ENCODE data around the gene STPG3. TPM values are rescaled to one million over a fixed set of nuclear protein-coding genes. Genes with fewer than 3 reads are reported as not detected.
A peak's percentile ranks its signal among the peaks of the same experiment; 100 is the strongest.

The STPG3 gene
- total RNA-seq, 1 donor from 2014 or later, result 0.69 TPM

DNA sequence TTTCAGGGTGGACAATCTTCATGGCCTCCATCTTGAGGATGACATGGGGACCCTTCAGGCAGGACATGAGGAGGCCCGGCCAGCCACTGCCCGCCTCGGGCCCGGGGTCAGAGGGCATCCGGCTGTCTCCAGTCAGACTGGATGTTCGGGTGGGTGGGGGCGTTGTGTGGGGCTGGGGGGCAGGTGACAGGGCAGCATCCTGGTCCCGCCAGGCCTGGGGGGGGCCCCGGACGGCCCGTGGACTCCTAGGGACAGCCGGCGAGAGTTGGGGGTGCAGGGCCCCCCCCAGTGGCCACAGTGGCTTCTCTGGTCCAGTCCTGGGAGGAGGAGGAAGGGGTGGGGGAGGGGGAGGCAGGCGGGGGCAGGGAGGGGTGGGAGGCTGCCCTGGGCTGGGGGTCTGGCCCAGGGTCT, 30.0 kb upstream of the STPG3 start:
- intact Hi-C loops (cut with micrococcal nuclease), result no loop called here
- DNase-seq (no peak), ATAC-seq (no peak)

DNA sequence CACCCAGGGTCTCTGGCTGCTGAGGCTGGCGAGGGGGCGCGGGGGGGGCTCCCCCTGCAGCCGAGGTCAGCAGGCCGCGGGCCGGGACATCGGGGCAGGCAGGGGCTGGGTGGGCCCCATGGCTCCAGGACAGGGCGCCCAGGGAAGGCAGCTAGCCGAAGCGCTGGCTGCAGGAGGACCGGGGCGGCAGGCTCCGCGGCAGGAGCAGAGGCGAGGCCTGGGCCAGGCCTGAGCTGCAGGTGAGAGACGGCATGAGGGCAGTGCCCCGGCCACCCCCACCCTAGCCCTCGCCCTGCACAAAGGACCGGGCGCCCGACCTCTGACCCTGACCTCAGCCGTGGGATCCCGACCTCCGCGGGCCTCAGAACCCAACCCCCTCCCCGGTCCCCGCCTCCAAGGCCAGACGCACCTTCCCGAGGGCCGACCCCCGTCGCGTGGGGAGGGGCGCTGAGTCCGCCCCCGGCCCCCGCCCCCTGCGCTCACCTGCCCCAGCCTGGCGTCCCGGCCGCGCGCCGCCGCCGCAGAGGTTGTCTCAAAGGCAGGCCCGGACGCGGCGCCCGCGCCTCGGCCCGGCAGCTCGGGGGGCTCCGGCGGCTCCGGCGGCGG, 29.5 kb upstream of the STPG3 start:
- ATAC-seq (no peak), DNase-seq (no peak)
- intact Hi-C loops (cut with micrococcal nuclease), result no loop called here

DNA sequence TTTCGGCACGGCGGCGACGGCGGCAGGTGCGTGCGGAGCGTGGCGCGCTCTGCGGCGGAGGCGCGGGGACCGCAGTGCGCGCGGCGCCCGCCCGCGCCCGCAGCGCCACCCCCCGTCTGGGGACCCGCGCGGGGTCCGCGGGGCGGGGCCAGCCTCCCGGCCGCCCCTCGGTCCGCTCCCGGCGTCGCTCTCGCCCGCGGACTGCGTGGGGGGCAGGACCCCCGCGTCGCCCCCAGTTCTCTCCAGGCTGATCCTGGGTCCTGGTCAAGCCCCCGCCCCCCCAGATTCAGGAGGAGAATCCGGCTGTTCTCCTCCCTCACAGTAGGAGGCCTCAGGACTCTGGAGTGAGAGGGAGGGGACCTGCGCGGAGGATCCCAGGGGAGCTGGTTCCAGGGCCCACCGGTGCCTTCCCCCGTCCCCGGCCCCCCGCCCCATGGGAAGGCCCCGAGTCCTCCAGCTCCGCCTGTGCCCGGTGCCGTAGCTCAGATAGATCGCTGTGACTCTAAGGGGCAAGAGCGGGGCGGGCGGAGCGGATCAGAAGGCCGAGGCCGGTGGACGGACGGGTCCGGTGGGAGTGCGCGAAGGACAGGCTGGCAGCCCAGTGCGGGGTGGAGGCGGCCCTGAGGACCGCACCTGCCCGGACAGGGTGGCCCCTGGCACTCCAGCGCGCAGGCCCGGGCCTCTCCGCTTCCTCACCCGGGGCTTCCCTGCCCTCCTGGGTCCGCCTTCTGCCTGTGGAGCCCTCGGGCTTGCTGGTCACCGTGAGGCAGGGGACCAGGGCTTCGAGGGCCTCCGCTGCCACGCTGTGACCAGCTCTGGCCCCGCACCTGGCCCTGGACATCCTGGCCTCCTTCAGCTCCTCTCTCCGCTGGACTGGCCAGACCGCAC, 28.7 kb upstream of the STPG3 start, which contains the start of gene RNF208:
Gene RNF208 (minus strand): TSS at position 51 of the 888 bp plus-strand sequence. CDS start 1,028 bp downstream, outside the sequence.
- intact Hi-C loops (cut with micrococcal nuclease), result no loop called here
- DNase-seq (peak; percentile 60), ATAC-seq (peak; percentile 5)

DNA sequence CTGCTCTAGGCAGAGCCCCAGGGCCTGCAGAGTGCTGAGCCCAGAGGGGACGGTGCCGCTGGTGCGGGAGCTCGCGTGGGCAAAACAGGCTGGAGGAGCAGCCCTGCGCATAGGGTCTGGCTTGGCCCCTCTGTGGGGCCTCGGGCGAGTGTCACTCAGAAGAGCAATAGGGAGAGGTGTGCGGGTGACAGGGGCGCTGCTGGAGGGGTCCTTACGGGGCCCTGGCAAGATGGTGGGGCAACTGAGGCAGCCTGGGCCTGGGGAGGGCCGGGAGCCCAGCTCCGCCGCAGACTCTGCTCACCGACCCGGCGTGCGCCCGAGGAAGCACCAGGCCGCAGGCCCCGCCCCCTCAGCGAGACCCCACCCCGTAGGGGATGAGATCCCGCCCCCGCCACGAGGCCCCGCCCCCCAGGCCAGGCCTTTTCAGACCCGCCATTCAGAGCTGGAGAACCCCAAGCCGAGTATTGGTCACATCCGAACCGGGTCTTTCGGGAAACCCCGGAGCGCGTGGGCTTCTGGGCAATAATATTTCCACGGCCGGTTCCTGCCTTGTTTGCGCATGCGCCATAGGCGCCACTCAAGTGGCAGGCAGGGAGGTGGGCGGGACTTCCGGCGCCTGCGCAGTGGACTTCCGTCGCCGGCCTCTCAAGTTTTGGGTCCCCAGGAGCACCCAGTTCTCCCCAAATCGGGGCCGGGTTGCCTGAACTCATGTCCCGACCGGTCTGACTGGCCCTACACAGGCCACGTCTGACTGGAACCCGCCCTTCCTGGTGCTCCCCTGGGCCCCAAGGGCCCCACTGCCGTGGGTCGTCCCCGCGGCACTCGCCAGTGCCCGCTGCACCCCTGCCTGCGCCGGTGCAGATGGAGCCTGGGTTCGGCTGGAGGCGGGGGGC, 27.8 kb upstream of the STPG3 start:
- intact Hi-C loops (cut with micrococcal nuclease), result no loop called here
- DNase-seq (peak; percentile 98), ATAC-seq (peak; percentile 90)

DNA sequence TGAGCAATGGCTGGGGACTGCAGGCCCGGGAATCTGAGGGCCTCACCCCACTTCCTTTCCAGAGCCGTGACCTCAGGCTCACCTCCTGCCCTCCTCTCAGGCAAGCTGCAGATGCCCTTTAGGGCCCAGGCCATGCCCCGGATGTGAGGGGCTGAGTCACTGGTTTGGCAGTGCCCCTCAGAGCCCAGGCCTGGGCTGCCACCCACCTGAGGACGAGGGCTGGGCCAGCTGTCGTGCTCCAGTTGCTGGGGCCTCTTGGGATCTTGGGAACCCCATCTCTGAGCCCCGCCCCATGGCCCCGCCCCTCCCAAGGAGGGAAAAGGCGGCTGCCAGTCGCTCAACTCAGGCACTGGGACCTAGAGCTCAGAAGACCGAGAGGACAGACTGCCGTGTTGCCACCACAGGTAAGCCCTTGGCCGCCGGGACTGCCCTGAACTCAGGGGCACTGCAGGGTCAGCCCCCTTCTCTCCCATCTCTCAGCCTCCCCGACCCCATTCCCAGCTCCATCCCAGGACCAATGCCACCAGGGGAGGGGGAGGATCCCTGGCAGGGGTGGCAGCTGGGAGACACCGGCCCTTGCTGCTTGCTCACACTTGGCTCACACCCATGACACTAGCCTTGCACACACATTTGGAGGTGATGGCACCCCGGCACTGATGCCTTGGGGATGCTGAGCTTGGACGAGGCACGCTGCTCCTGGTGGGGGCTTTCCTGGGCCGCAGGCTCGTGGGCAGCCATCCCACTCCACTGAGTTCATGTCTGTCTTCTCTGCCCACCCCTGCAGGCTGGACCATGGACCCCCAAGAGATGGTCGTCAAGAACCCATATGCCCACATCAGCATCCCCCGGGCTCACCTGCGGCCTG, 26.0 kb upstream of the STPG3 start, which contains the start of gene CYSRT1:
Gene CYSRT1 (plus strand): TSS at position 345 of the 865 bp plus-strand sequence. CDS start 448 bp downstream, at position 793.
- intact Hi-C loops (cut with micrococcal nuclease), result no loop called here
- DNase-seq, result no peak
- ATAC-seq, result no peak

DNA sequence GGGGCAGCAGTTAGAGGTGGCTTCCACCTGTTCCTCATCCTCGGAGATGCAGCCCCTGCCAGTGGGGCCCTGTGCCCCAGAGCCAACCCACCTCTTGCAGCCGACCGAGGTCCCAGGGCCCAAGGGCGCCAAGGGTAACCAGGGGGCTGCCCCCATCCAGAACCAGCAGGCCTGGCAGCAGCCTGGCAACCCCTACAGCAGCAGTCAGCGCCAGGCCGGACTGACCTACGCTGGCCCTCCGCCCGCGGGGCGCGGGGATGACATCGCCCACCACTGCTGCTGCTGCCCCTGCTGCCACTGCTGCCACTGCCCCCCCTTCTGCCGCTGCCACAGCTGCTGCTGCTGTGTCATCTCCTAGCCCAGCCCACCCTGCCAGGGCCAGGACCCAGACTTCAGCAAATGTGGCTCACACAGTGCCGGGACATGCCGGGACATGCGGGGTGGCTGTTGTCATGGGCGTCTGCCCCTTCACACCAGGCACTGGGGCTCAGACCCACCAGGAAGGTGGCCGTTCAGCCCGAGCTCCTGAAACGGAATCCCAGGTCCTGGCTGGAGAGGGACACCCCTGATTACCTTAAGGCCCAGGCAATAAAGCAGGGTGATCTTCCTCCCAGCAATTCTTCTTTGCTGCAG, 25.3 kb upstream of the STPG3 start:
- intact Hi-C loops (cut with micrococcal nuclease), result no loop called here
- DNase-seq, result no peak
- no peak for ATAC-seq

DNA sequence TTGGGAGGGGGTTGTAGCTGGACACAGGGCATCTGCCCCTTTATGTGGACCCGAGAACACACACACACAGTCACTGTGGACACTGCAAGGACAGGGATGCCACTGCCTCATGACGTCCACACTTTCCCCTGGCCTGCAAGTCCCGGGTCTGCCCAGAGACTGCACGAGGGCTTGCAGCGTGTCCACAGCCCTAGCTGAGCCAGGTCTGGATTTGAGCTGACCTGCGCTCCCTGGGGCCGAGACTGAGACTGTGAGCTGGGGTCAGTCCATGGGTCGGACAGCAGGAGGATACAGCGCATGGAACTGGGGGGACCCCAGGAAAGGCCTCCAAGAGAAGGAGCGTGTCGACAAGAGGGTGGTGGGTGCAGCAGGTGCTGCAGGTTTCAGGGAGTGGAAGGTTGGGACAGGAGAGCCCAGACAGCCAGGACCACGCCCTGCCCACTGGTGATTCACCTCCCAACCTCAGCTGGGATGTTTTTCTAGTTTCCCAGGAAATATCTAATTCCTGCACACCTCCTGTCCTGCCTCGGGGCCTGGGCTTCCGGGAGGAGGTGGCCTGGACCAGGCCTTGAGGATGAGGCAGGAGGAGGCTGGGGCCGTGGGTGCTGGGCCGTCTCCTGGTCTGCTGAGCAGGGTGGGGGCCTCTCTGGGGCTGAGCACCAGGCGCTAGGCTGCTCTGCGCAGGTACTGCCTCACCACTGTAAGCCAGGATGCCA, 24.6 kb upstream of the STPG3 start:
- intact Hi-C loops (cut with micrococcal nuclease), result no loop called here
- no peak for DNase-seq
- ATAC-seq, result no peak

DNA sequence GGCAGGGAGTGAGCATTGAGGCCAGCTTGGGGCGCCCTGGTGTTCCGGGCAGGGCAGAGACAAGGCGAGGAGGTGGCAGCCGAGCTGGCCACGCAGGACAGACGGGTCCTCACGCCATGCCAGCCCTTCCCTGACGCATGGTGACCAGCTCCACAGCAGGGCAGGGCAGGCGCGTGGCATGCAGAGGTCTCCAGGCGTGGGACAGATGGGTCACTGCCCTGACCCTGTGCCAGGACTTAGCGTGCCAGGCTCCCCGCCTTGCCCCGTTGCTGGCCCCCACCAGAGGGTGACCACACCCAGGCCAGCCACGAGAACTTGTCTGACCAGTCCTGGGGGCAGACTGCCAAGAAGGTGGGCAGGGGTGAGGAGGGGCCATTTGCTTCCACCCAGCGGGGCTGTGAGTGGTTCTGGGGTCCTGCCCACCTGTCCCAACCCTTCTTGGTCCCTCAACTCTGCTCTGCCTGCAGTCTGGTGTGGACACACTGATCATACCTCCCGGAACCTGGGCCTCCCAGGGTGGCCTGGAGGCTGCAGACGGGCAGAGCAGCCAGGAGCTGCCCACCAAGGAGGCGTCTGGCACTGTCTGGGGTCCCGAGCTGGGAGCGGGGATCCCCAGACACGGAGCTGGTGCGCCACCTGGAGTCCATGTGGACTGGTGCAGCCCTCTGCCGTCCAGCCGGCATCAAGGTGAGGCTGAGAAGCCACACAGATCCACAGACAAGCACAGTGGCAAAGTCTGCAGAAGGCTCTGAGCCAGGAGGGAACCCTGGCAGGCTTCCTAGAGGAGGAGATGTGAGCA, 23.8 kb upstream of the STPG3 start, which contains the start of gene RNF224:
Gene RNF224 (plus strand): TSS at position 449 of the 799 bp plus-strand sequence. CDS start 834 bp downstream, outside the sequence.
- ATAC-seq (peak; percentile 32), DNase-seq (peak; percentile 86)
- intact Hi-C loops (cut with micrococcal nuclease), result no loop called here

DNA sequence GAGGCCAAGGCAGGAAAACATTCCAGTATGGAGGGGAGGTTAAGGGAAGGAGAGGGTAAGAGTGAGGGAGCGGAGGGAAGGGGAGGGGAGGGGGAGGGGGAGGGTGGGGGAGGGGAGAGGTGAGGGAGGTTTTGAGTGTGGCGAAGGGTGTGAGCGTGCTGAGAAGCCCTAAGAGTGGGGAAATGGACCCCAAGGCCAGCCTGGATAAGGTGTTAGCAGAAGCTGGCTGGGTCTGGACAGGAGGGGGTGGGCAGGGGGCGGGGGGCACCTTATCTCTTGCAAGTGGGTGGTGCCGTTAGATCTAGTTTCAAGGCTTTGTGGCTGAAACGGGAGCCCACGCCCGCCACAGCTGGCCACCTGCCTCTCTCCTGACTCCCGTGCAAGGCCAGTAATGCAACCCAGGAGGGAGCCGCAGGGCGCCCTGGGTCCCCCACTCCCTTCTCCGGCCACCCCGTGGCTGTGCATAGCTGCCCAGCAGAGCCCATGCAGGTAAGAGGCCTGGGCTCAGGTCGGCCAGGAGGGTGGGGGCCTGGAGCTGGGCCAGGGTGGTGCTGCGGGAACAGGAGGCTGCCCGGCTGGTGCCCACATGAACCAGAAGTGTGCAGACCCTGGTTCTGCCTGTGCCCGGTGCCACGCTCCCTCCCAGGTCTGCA, 23.1 kb upstream of the STPG3 start:
- DNase-seq, result no peak

DNA sequence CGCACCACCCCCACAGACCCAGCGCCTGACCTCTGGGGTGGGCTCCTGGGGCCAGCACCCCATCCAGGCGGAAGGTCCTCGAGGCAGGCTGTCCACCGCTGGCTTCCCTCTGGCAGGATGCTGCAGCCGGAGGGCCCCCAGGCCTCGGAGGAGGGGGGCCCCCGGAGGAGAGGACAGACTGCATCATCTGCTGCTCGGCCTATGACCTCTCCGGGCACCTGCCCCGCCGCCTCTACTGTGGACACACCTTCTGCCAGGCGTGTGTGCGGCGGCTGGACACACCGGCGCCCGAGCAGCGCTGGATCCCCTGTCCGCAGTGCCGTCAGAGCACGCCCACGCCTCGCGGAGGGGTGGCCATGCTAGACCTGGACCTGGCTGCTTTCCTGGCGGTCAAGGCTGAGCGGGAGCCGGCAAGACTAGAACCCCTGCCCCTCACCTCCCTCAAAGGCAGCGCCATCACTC, 22.5 kb upstream of the STPG3 start:
- no peak for DNase-seq
- intact Hi-C loops (cut with micrococcal nuclease), result no loop called here
- no peak for ATAC-seq

More for the DNA sequence above, 23.1 kb upstream of the STPG3 start:
- intact Hi-C loops (cut with micrococcal nuclease), result no loop called here
- ATAC-seq, result no peak

DNA sequence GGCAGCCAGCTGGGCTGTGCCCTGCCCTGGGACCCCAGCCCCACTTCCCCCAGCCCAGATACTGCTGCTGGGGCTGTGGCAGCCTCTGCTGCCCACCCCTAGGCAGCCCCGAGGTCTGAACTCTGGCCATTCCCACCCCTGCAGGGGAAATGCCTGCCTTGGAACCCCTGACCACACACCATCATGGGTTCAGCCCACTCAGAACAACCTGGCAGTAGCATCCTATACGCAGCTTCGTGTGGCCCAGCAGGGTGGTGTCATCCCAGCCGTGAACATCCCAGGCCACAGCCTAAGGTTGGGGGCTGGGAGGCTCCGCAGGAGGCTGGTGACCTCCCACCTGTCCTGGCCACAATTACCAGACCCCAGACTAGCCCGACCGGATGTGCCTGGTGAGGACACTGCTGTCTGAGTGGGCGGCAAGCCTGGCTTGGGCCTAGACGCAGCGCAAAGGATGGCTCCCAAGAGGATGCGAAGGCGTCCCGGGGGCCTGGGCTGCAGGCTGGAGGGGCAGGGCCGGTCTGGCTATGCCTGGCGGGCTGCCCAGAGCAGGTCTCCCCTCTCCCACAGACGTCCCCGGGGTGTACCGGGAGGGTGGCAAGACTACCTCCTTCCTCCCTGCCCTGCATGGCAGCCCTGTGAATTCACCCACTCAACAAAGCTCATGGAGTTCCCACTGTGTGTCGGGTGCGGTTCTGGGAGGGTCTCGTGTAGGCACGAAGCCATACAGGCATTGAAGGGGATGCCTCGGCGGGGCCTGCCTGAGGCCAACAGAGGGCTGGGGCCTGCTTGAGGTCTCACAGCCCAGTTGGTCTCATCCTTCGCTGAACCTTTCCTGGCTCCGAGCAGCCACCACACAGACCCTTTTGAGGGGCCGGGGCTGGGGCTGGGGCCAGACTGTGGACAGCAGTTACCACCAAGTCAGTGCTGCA, 21.9 kb upstream of the STPG3 start:
- DNase-seq, result no peak
- no peak for ATAC-seq
- intact Hi-C loops (cut with micrococcal nuclease), result no loop called here

DNA sequence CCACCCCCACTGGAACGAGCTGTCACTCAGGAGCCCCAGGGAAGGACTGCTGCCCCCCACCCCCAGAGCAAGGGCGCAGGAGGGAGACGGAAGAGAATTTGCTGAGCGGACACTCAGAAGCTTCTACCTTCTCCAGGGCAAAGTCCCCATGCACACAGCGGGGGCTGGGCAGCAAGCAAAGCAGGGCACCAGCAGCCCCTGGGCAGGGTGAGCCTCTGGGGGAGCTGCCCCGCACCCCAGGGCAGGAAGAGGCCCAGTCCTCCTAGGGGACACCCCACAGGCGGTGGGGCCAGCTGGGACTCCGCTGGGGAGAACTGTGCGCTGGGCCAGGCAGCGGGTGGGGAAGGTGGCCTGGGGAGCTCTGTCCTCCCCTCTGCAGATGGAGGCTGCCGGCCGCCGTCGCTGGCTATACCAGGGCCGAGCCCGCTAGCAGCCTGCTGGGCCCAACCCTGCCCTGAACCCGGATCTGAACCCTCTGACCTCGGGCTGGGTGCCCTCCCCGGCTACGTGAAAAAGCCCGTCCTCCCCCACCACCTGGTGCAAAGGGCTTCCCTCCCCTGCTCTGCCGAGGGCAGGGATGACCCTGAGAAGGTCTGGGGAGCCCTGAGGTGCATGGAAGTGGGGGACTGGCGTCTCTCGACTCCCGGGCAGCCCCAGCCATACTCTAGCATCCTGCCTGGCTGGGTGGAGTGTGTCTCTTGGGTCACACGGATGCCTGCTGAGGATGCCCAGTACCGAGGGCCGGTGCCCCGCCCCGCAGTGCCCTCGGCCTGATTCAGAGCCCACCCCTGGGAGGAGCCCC, 21.0 kb upstream of the STPG3 start:
- intact Hi-C loops (cut with micrococcal nuclease), result loop anchor here (10.0 kb wide), 1 partner anchor 105 kb away; no protein-coding TSS in a partner anchor
- ATAC-seq (no peak), DNase-seq (no peak)

DNA sequence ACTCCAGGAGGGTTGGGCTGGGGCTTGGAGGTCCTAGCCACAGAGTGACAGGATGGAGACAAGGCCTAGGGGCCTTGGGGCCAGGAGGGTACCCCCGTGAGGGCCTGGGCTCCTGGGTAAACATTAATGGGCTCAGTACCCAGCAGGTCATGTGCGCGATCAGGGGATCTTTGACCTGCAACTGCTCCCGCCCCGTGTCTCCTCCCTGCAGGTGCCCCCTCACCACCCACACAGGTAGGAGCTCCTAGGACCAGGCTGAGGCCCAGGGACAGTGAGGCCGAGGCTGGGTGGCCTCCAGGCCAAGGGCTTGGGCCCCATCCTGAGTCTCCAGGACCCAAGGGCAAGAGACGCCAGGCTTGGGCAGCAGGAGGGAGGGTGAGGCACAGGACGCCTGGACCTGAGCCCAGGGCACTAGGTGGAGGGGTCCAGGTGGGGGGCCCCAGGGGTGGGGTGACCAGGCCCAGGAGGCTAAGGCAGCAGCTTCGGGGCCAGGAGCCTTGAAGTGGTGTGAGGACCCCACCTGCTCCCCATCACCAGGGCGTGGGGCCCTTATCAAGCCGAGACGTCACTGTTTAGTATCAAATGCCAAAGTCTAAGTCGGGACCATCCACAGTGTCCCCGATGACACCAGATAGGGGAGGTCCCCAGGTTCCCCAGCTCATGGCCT, 20.2 kb upstream of the STPG3 start, which contains the start of gene SLC34A3:
Gene SLC34A3 (plus strand): TSS at position 197 of the 667 bp plus-strand sequence. CDS start 802 bp downstream, outside the sequence.
- intact Hi-C loops (cut with micrococcal nuclease), result loop anchor here (10.0 kb wide), 1 partner anchor 106 kb away; no protein-coding TSS in a partner anchor

More for the DNA sequence above, 20.2 kb upstream of the STPG3 start, which contains the start of gene SLC34A3:
- DNase-seq, result no peak
- ATAC-seq, result no peak

All from left ventricle myocardium superior (tissue), 1 donor.